Neural cell (in vitro differentiated cells): ENCODE measurements around the gene NUBPL.
"Not testable (repeated sequence)": the region's sequence is repeated elsewhere in the genome, so short reads cannot be mapped to it uniquely, and the experiment has no call there.

Experiments
- CTCF ChIP-seq: fragments of 450-650 bp; IDR thresholded peaks from 2 replicates; pipeline ENCODE4 v1.5.1; 2014; ENCODE audit warnings: antibody characterized with exemption, mild to moderate bottlenecking, moderate library complexity; ENCODE audit not compliant: poor library complexity, severe bottlenecking
- EP300 ChIP-seq: fragments of 450-650 bp; conservative IDR thresholded peaks from 2 replicates; pipeline ENCODE4 v1.6.1; 2014; ENCODE audit warnings: antibody characterized with exemption, mild to moderate bottlenecking, moderate library complexity; ENCODE audit not compliant: poor library complexity, severe bottlenecking
- EZH2 ChIP-seq: fragments of 200-600, 300-800 bp; shearing (Covaris generic), sonication (generic); IDR thresholded peaks from 2 replicates; pipeline ENCODE4 v1.6.1; 2014; ENCODE audit warnings: antibody characterized with exemption, low read length, borderline replicate concordance, mild to moderate bottlenecking; ENCODE audit not compliant: insufficient read depth, poor library complexity, severe bottlenecking
- POLR2AphosphoS5 ChIP-seq: IDR thresholded peaks from 2 replicates; pipeline ENCODE4 v1.6.1; 2012
- RAD21 ChIP-seq: fragments of 450-650 bp; conservative IDR thresholded peaks from 2 replicates; pipeline ENCODE4 v1.6.1; 2014; ENCODE audit warnings: antibody characterized with exemption, mild to moderate bottlenecking, moderate library complexity
- SMC3 ChIP-seq: fragments of 450-650 bp; conservative IDR thresholded peaks from 2 replicates; pipeline ENCODE4 v1.6.1; 2014; ENCODE audit warnings: antibody characterized with exemption, mild to moderate bottlenecking, moderate library complexity; ENCODE audit not compliant: poor library complexity
- TAF1 ChIP-seq: IDR thresholded peaks from 2 replicates; pipeline ENCODE4 v1.6.1; 2012; ENCODE audit warnings: low read depth
- TF ChIP-seq, protein P1 (sequence below): IDR thresholded peaks from 2 replicates; pipeline ENCODE4 v1.6.1; 2012; ENCODE audit warnings: borderline replicate concordance

- TF ChIP-seq, protein P1, sequence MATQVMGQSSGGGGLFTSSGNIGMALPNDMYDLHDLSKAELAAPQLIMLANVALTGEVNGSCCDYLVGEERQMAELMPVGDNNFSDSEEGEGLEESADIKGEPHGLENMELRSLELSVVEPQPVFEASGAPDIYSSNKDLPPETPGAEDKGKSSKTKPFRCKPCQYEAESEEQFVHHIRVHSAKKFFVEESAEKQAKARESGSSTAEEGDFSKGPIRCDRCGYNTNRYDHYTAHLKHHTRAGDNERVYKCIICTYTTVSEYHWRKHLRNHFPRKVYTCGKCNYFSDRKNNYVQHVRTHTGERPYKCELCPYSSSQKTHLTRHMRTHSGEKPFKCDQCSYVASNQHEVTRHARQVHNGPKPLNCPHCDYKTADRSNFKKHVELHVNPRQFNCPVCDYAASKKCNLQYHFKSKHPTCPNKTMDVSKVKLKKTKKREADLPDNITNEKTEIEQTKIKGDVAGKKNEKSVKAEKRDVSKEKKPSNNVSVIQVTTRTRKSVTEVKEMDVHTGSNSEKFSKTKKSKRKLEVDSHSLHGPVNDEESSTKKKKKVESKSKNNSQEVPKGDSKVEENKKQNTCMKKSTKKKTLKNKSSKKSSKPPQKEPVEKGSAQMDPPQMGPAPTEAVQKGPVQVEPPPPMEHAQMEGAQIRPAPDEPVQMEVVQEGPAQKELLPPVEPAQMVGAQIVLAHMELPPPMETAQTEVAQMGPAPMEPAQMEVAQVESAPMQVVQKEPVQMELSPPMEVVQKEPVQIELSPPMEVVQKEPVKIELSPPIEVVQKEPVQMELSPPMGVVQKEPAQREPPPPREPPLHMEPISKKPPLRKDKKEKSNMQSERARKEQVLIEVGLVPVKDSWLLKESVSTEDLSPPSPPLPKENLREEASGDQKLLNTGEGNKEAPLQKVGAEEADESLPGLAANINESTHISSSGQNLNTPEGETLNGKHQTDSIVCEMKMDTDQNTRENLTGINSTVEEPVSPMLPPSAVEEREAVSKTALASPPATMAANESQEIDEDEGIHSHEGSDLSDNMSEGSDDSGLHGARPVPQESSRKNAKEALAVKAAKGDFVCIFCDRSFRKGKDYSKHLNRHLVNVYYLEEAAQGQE: not testable (repeated sequence)
- TF ChIP-seq CTCF, TAF1, RAD21, EP300, EZH2, SMC3, POLR2AphosphoS5: not testable (repeated sequence)
Observed at GRCh38 chr14:31751047-31751446, 189.8 kb downstream of the NUBPL start.
